Measurements from ENCODE around the gene GLI3.

DNA sequence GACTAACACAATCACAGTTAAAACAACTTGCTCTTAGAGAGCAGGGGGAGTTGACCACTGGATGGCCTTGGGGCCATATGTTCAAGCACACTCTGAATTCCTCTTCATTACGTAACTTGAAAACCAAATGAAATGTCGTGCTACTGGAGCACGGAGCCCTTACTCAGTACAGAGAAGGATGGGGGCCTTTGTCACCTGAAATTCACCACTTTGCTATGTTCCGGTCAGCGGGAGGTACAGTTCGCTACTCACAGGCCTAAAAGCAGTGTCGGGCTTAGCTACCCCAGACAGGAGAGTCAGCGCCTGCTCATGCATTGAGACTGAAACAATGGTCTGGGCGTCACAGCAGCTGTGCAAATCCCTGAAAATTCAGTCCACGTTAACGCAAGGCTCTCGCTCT is 39.6 kb downstream of the GLI3 start:
- TF ChIP-seq POLR2A (IDR thresholded peaks at IDR 0.05) = no peak
- no peak for TF ChIP-seq POLR2AphosphoS5 (IDR thresholded peaks at IDR 0.05)

Data from spleen (tissue), 3 donors.